Urinary bladder (tissue), 4 donors: ENCODE results near the gene BCL6. TPM values are rescaled to one million over a fixed set of nuclear protein-coding genes. Genes with fewer than 3 reads are reported as not detected.

Experiments used
- DNase-seq: peaks from one replicate; pipeline ENCODE4 v3.0.0-alpha.2; 2015; ENCODE audit errors: extremely low spot score
- H3K27ac ChIP-seq: one replicate; pipeline ENCODE4 v1.5.1; 2013; ENCODE audit warnings: low read depth, mild to moderate bottlenecking, moderate library complexity
- H3K36me3 ChIP-seq: one replicate; pipeline ENCODE4 v1.6.1; 2013; ENCODE audit warnings: mild to moderate bottlenecking, moderate library complexity; ENCODE audit not compliant: insufficient read depth
- H3K4me1 ChIP-seq: one replicate; pipeline ENCODE4 v1.6.1; 2013; ENCODE audit warnings: mild to moderate bottlenecking, moderate library complexity; ENCODE audit not compliant: insufficient read depth
- H3K4me3 ChIP-seq: one replicate; pipeline ENCODE4 v1.5.1; 2013; ENCODE audit warnings: low read depth, low read length
- WGBS: extraction: QIAGEN DNeasy Blood & Tissue Kit; methylation state at CpG from one replicate; pipeline ENCODE4 v1.1.7; 2013; 5-methylcytosine and 5-hydroxymethylcytosine counted together
- polyA plus RNA-seq: library from polyadenylated mRNA; stranded (reverse); fragments of 200-250 nt; gene quantifications from one replicate; pipeline ENCODE4 v1.2.3, GENCODE V29; 2013
- total RNA-seq: library from RNA; depleted of rRNA; stranded (reverse); fragments of >200 nt; gene quantifications from one replicate; pipeline ENCODE4 v1.2.3, GENCODE V29; 2014
- donor health status: healthy with polysubstance abuse.
- donor health status: healthy.

Gene BCL6
- total and polyA plus RNA-seq, 2 donors: 9.8 to 96.4 TPM

DNA sequence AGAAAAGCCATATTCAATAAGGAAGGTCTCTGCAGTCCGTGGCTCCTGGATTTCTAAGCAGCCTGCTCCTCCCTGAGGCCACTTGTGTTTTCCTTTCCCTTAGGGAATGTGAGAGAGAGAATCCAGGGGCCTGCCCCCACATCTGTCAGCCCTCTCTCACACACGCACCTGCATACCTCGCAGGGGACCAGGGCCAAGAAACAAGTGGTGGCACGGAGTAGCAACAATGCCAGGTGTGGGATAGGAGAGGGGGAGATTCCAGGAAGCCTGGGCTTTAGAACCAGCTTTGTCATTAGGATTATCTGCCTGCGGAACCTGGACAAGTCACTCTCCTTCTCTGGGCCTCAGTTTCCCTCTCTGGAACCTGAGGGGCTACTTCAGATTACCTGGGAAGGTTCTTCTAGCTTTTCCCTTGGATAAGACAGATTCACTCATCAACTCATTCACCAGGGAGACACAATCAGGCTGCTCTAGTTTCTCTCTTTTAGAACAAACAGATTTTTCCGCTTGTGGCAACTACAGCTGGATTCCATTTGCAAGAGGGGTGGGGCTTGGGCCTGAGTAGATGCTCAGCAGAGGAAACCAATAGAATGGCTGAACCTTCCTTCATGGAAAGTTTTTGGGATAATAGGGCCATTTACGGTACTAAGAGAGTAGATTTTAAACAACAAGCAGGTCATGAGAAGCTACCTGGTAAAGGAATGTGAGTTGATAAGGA is 19.5 kb downstream of the BCL6 start:
- Histone ChIP-seq H3K36me3 (peaks cover 25% of the 10 kb centered on the region), H3K4me3 (no peak overlapping the region), H3K27ac (no peak overlapping the region), H3K4me1 (no peaks in the 10 kb centered on the region)
- DNase-seq: no peak
- 80% methylated on average over 7 of the region's 7 CpGs for WGBS

DNA sequence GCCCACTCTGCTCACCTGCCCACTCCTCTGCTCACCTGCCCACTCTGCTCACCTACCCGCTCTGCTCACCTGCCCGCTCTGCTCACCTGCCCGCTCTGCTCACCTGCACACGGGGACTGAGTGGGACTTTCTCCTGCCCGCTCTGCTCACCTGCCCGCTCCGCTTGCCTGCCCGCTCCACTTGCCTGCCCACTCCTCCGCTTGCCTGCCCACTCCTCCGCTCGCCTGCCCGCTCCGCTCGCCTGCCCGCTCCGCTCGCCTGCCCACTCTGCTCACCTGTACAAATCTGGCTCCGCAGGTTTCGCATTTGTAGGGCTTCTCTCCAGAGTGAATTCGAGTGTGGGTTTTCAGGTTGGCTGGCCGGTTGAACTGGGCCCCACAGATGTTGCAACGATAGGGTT is 20.0 kb downstream of the BCL6 start:
- Histone ChIP-seq H3K27ac (no peak overlapping the region), H3K4me1 (no peaks in the 10 kb centered on the region), H3K36me3 (peaks cover 24% of the 10 kb centered on the region), H3K4me3 (no peak overlapping the region)
- WGBS: 94% methylated on average over 22 of the region's 22 CpGs
- no peak for DNase-seq

DNA sequence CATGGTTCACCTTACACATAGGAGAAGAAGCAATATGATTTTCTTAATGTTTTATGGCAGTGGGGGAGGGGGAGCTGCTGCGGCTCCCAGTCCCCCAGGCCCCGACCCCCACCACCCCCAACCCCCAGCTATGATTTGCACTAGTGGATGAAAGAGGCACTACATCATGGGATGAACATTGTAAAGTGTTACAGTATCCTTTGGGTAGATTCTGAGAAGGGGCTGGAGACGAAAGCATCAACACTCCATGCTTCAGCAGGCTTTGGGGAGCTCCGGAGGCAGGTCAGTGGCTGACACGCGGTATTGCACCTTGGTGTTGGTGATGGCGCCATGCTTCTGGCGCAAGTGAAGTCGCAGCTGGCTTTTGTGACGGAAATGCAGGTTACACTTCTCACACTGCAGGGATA is 23.1 kb downstream of the BCL6 start:
- 91% methylated on average over 10 of the region's 10 CpGs for WGBS
- Histone ChIP-seq H3K36me3 (peaks cover 3% of the 10 kb centered on the region), H3K4me1 (no peaks in the 10 kb centered on the region), H3K4me3 (no peak overlapping the region), H3K27ac (no peak overlapping the region)
- DNase-seq: no peak

DNA sequence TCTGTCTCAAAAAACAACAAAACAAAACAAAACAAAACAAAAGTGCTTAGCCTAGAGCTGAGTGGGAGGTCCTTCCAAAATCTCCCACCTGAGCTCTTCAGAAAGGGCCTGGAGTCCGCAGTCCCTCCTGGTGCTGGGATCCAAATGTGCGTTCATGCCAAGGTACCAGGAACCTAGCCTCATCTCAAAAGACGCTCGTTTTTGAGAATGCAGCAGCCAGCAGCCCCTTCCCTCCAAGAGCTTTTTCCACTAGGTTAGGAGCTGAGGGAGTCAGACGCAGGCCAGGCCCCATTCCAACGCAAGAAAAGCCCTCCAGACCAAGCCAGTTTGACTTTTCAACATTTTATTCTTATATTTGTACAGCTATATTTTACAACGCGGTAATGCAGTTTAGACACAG is 24.2 kb downstream of the BCL6 start:
- 87% methylated on average over 8 of the region's 8 CpGs for WGBS
- no peak for DNase-seq
- Histone ChIP-seq H3K4me1 (no peaks in the 10 kb centered on the region), H3K4me3 (no peak overlapping the region), H3K36me3 (peaks cover 2% of the 10 kb centered on the region), H3K27ac (no peak overlapping the region)

DNA sequence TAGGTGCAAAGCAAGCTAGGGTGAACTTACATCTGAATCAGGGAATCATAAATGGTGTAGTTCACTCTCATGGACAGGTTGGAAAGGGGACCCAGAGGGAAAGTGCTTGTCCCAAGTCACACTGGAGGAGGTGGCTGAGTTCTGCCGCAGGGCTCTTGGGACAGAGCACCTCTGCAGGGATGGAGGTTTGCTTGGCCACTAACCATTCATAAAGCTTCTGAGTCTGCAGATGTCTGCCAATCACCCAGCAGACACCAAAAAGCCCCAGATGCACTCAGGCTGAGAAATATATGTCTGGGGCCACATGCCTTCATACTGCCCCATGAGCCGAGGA is 25.0 kb downstream of the BCL6 start:
- 97% methylated on average over 2 of the region's 2 CpGs for WGBS
- DNase-seq: no peak
- no peak overlapping the region for H3K27ac ChIP-seq
- no peak overlapping the region for H3K4me3 ChIP-seq
- H3K36me3 ChIP-seq: no peaks in the 10 kb centered on the region
- H3K4me1 ChIP-seq: no peaks in the 10 kb centered on the region

DNA sequence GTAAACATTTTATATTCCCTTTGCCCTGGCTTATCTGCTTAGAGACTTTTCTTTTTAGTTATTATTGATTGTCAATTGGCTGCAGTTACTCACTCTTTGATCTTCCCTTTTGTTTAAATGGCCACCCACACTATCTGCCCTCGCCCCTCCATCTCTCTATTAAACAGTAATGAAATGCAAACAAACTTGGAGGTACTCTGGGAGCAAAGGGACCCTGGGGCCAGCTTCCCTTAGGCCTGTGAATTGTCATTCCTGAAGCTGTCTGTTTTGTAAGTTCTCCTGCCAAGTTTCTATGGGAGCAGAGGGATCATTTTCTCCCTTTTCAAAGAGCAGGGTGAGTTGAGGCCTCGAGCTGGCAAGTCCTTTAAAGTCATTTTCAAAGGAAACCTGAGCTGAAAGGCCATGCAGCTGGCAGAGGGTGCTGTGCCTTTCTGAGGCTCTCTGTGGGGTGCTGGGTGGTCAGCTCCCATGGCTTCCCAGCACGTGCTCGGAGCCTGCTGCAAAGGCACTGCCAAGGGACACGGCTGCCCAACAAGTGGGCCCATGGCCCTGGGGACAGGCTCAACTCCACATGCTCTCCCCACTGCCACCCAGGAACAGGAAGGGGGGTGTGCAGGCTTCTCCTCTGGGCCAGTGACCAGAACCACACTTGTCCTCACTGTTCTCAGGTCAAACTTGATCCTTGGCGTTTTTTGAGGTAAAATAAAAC is 25.5 kb downstream of the BCL6 start:
- H3K27ac ChIP-seq: no peak overlapping the region
- whole genome bisulfite sequencing: 50% methylated on average over 6 of the region's 6 CpGs
- no peaks in the 10 kb centered on the region for H3K36me3 ChIP-seq
- H3K4me1 ChIP-seq: no peaks in the 10 kb centered on the region
- H3K4me3 ChIP-seq: no peak overlapping the region
- no peak for DNase-seq

DNA sequence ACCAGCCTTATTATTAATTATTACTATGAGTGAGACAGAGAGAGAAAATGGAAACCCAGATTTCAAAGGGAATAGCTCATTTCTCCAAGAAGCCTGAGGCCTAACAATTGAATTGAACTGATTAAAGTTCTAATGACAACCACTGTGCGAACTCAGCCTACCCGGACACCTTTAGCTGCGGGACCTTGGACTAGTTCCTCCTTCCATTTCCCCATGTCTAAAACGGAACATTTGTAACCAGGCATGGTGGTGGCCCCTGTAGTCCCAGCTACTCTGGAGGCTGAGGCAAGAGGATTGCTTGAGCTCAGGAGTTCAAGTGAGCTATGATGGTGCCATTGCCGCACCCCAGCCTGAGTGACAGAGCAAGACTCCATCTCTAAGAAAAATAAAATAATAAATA is 26.5 kb downstream of the BCL6 start:
- Histone ChIP-seq H3K27ac (no peak overlapping the region), H3K36me3 (no peaks in the 10 kb centered on the region), H3K4me3 (no peak overlapping the region), H3K4me1 (no peaks in the 10 kb centered on the region)
- 96% methylated on average over 5 of the region's 5 CpGs for WGBS
- DNase-seq: no peak

DNA sequence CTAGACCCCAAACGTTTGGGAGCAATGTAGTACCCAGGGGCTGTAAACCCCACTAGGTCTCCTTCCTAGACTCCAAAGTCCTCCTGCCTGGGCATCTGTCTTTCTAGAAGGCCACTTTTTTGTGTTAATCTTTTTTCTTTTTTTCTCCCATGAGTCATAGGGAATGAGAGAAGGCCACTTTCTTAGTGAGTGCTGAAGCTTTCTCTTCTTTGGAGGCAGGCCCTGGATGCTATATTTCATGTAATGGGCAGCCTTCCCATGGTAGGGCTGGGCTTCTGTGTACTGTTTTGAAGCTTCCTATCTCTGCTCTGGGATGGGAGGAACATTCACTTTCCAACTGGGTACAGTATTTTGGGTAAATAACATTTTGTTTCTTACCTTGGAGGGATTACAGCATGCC is 27.7 kb downstream of the BCL6 start:
- H3K27ac ChIP-seq: no peak overlapping the region
- WGBS: 37% methylated on average over 1 of the region's 1 CpG
- DNase-seq: no peak
- H3K4me1 ChIP-seq: no peaks in the 10 kb centered on the region
- H3K36me3 ChIP-seq: no peaks in the 10 kb centered on the region
- H3K4me3 ChIP-seq: no peak overlapping the region

DNA sequence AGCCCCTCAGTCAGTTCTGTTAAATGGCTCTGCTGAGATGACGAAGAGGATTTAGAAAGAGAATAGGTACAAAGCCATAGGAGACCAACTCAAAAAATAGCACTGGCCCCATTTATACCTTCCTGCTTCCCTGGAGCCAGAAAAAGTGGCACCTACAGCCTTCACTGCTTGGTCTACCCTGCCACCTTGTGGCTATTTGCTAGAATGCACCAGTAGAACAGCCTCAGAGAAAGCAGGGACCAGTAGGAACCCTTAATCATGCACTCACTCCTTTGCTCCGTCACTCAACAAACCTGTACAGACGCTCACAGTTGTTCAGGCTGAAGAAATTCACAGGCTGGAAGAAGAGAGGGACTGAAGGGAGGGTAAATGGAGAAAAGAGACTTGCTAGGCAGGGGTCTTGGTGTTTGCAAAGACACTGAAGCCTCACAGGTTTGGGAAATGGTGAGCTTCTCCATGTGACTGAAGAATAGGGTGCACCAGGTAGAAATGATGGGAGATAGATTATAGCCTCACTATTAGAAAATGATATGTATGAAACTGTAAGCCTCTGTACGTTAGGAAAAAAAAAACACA is 30.8 kb downstream of the BCL6 start:
- no peak overlapping the region for H3K4me3 ChIP-seq
- WGBS: 21% methylated on average over 4 of the region's 4 CpGs
- peak; percentile 37 for DNase-seq

DNA sequence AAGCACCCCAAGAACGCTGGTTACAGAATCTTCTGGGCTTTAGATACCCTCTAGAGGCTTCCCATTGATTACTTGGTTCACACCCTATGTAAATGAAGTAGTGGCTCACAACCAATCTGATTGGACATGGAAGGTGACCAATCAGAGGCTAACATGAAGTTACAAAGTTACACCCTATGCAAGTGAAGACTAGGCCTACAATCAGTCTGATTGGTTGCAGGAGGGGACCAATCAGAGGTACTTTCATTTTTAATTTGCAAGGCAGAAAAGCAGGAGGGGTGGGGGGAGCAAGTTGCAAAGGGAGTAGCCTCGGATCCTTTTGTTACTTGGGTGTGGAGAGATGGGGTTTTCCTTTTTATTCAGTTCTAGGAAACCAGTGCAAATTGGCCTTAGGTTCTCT is 31.8 kb downstream of the BCL6 start:
- no peak for DNase-seq
- Histone ChIP-seq H3K4me1 (no peaks in the 10 kb centered on the region), H3K27ac (no peak overlapping the region), H3K36me3 (no peaks in the 10 kb centered on the region), H3K4me3 (no peak overlapping the region)
- 83% methylated on average over 2 of the region's 2 CpGs for WGBS

More for the DNA sequence above, 30.8 kb downstream of the BCL6 start:
- Histone ChIP-seq H3K4me1 (no peaks in the 10 kb centered on the region), H3K36me3 (no peaks in the 10 kb centered on the region), H3K27ac (no peak overlapping the region)

DNA sequence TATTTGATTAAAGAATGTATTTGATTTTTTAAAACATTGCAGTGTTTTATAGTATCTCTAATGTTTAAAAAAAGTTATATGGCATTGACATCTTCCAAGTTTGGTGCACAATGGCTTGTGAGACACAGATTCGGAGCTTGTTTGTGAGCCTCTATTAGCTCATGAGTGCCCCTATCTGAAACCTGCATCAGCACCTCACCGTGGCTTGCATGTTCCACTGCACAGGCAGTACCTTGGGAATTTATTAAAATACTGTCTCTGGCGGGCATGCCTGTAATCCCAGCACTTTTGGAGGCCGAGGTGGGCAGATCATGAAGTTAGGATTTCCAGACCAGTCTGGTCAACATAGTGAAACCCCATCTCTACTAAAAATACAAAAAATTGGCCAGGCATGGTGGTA is 36.1 kb downstream of the BCL6 start:
- 77% methylated on average over 4 of the region's 4 CpGs for WGBS
- H3K4me1 ChIP-seq: no peaks in the 10 kb centered on the region
- DNase-seq: no peak

DNA sequence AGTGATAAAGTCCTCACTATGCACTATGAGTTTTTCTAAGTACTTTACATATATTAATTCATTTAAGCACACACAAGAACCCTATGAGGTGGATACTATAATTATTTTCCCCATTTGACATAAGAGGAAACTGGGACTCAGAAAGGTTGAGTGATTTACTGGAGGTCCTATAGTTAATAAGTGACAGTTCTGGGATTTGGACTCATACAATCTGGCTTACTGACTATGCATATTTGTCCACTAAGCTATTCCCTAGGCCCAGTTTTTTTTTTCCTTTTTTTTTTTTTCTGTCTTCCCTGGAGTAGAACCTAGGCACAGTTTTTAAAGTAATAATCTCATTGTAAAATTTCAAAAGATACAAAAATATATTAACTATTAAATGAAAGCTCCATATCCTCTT is 36.6 kb downstream of the BCL6 start:
- Histone ChIP-seq H3K27ac (no peak overlapping the region), H3K4me1 (no peaks in the 10 kb centered on the region), H3K4me3 (no peak overlapping the region), H3K36me3 (no peaks in the 10 kb centered on the region)
- no peak for DNase-seq

More for the DNA sequence above, 36.1 kb downstream of the BCL6 start:
- Histone ChIP-seq H3K4me3 (no peak overlapping the region), H3K27ac (no peak overlapping the region), H3K36me3 (no peaks in the 10 kb centered on the region)

DNA sequence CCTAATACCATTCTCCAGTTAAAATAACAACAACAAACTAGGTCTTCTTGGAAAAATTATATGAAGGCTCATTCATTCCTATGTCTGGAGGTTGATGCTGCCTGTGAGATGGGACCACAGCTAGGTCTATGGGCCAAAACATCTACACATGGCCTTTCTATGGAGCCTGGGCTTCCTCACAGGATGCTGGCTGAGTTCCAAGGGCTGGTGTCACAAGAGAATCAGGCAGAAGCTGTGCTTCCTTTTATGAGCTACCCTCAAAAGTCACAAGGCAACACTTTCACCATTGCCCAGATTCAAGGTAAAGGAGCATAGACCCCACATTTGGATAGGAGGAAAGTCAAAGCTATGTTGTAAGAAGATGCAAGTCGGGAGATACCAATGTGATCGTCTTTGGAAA is 38.3 kb downstream of the BCL6 start:
- no peaks in the 10 kb centered on the region for H3K36me3 ChIP-seq
- no peaks in the 10 kb centered on the region for H3K4me1 ChIP-seq
- WGBS: 89% methylated on average over 2 of the region's 2 CpGs
- no peak overlapping the region for H3K27ac ChIP-seq
- no peak for DNase-seq
- no peak overlapping the region for H3K4me3 ChIP-seq

DNA sequence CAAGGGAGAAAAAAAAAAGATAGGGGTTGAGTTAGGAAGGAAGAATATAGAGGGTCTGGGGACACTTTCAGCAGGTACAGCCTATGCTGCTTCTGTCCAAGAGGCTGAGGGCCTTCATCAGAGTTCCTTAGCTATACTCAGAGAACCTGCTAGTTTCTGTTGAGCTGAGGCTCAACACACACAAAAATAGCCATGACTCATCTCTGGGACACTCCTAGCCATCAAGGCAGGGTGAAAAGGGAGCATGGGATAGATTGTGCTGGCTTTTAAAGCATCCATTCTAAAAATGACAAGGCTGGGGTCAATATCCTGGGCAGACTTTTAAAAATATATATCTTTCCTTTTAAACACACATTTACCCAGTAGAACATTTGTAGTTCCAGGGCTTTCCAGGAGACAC is 40.1 kb downstream of the BCL6 start:
- Histone ChIP-seq H3K4me3 (no peak overlapping the region), H3K4me1 (no peaks in the 10 kb centered on the region), H3K27ac (no peak overlapping the region), H3K36me3 (no peaks in the 10 kb centered on the region)
- DNase-seq: no peak
